Measurements from ENCODE around the gene MC3R.

Gene MC3R

GRCh38 chr20:56249244-56249955, 868 bp downstream of the MC3R start:
- DNase-seq (ENCODE audit: low spot score), result peak; percentile 29
- peak; percentile 57 for TF ChIP-seq CTCF (IDR thresholded peaks at IDR 0.05; ENCODE audit: extremely low read depth, missing control alignments)

GRCh38 chr20:56249956-56250355, 1.4 kb downstream of the MC3R start:
- TF ChIP-seq CTCF (IDR thresholded peaks at IDR 0.05; ENCODE audit: extremely low read depth, missing control alignments), result no peak
- no peak for DNase-seq (ENCODE audit: low spot score)

- no peak for TF ChIP-seq CTCF (IDR thresholded peaks at IDR 0.05; ENCODE audit: extremely low read depth, missing control alignments)
- no peak for DNase-seq (ENCODE audit: low spot score)
Observed at GRCh38 chr20:56257604-56258003, 9.1 kb downstream of the MC3R start.

GRCh38 chr20:56259948-56260347, 11.4 kb downstream of the MC3R start:
- no peak for TF ChIP-seq CTCF (IDR thresholded peaks at IDR 0.05; ENCODE audit: extremely low read depth, missing control alignments)
- no peak for DNase-seq (ENCODE audit: low spot score)

- DNase-seq (ENCODE audit: low spot score), result no peak
- TF ChIP-seq CTCF (IDR thresholded peaks at IDR 0.05; ENCODE audit: extremely low read depth, missing control alignments), result no peak
Observed at GRCh38 chr20:56268536-56268935, 20.0 kb downstream of the MC3R start.

- TF ChIP-seq CTCF (IDR thresholded peaks at IDR 0.05; ENCODE audit: extremely low read depth, missing control alignments), result no peak
- no peak for DNase-seq (ENCODE audit: low spot score)
Observed at GRCh38 chr20:56271974-56272373, 23.4 kb downstream of the MC3R start.

- no peak for DNase-seq (ENCODE audit: low spot score)
- TF ChIP-seq CTCF (IDR thresholded peaks at IDR 0.05; ENCODE audit: extremely low read depth, missing control alignments), result no peak
Observed at GRCh38 chr20:56273491-56273890, 25.0 kb downstream of the MC3R start.
